HG03342 (cell line): ENCODE data around the gene GALT.
A peak's percentile ranks its signal among the peaks of the same experiment; 100 is the strongest.
"Not testable (repeated sequence)": the region's sequence is repeated elsewhere in the genome, so short reads cannot be mapped to it uniquely, and the experiment has no call there.

Experiments
- ATAC-seq: cut with Tn5 transposase; IDR thresholded peaks from one replicate; pipeline ENCODE4 v1.9.1; 2021; ENCODE audit warnings: mild to moderate bottlenecking, moderate library complexity; ENCODE audit not compliant: unreplicated experiment

The GALT gene

DNA sequence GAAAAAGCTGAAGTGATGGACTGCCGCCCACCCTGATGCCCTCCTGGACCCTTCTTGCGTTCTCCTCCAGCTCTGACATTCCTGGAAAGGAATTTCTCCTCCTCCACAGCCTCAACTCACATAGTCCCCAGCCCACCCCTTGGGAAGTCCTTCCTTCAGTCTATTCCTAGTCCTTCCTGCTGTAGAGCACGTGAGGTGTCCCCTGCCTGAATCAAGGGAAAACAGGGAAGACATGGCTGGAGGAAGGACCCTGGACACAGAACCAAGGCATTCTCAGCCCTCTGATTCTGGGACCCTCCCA, 21.3 kb upstream of the GALT start:
- no peak for ATAC-seq

DNA sequence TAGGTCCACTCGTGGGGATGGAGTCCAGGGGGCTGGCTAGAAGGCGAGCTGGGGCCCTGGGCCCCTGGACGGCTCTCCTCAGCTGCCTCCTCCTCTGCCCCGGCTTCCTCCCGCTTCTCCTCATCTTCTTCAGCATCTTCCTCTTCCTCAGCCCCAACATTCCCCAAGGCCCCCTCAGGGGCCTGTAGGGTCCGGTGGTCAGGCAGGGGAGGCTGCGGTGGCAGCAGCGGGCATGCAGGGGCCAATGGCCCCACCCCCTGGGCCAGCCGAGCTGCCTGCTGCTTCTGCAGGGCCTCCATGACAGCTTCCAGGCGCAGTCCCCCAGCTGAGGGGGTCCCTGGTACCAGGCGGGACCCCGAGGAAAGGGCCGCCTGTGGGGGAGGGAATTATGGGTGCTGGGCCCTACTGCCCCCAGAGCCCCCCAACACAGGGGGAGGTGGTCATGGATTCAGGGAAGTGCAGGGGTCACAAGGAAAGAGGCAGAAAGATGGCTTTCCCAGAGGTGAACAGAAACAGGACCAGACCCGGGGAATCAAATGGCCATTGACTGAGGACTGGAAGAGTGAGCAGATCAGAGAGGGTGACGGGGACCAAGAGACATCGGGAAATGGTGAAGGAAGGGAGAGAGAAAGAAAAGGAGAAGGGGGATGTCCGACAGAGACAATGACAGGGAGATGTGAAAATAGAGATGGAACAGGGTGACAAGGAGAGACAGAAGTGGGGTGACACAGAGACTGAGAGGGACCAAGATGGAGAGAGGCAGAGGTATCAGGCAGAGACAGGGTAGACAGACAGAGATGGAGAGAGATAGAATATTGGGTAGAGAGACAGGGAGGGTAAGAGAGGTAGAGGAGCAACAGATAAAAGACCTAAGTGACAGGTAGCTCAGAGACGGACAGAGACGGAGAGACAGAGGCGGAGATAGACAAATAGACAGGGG, 18.5 kb upstream of the GALT start:
- no peak for ATAC-seq

DNA sequence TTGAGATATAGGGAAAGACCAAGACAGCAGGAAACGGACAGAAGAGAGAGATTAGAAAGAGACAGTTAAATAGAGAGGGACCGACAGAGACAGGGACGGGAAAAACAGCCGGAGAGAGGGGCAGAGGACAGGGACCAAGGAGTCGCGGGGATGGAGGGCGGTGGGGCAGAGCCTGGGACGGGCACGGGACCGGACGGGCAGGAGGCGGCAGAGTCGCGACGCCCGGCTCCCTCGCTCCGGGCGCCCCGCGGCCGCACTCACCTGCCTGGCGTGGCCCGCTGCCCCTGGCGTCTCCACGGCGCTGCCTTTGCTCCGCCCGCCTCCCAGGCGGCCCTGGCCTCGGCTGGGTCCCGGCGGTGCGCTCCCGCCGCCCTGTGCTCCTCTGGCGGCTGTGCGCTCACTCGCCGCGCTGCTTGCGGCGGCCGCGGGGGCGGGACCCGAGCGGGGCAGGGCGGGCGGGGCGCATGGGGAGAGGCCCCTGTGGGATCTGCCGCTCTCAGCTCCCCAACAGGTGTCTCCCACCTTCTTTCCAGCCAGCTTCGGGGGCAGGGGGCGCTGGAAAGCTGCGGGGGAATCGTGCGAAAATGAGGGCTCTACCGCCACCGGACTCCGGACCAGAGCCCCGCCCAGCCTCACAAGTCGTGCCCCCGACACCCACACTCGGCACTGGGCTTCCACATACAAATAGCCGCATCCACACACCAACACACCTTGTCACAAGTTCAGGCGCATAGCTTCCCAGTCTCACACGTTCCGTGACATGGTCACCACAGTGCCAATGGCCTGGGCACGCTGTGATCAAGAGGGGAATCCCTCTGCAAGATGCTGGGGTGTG, 17.6 kb upstream of the GALT start, which contains the start of gene ARID3C:
ARID3C (minus strand) TSS at position 411 of the 835 bp plus-strand sequence. CDS start 1,052 bp downstream, outside the sequence.
- no peak for ATAC-seq

DNA sequence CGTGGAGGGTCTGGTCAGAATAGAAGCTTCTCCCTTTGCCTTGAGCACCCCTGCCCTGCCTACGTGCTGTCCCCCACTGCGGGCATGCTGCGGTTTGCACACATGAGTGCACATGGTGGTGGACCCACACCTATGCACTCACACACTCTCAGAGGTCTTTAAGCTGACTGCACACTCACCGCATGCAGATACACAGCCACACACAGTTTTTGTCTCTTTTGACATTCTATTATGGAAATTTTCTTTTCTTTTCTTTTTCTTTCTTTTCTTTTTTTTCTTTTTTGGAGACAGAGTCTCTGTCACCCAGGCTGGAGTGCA, 17.0 kb upstream of the GALT start:
- ATAC-seq, result no peak

DNA sequence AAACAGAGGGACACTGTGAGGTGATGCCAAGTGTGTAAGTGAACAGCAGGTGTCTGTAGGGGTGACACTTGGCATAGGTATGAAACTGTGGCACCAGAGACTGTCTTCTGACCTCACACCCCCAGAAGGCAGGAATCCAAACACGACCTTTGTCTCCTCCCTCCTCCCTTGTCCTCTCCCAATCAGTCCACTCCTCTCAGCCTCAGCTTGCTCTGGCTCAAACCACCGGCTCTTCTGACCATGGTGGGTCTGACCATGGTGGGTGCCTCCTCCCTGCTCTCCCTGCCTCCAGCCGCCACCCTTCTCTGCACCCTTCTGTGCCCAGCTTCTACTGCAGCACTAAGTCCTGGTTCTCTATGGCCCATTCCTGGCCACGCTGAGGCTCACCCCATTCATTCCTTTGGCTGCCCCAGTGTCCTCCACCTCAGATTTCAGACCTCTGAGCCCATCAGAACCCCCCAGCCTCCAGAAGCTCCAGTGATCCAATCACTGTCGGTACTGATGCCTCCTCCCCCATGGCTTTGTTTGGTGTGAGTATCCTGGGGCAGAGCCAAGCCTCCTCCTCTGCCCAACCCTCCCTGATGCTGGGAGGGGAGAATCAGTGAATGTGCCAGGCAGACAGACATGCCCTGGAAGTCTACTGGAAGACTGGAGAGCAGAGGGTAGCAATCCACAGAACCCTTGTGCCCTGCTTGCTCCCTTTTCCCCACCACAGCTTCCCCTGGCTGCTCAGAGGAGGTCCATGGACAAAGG, 15.9 kb upstream of the GALT start:
- no peak for ATAC-seq

DNA sequence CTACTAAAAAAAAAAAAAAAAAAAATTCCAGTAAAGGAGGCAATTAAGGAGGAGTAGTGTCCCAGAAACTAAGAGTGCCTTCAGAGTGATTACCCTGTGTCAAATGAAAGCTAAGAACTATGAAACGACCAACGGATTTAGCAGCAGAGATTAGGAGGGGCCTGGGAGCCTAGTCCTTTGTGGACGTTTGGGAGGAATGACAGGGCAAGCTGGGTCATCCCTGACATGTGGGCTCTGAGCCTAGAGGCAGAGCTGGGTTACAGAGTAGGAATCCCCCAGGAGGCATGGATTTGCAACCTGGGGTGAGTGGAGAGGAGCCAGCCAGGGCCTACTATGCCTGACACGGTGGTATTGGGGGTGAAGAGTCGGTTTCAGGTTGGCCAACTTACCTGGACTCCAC, 13.3 kb upstream of the GALT start:
- ATAC-seq, result no peak

DNA sequence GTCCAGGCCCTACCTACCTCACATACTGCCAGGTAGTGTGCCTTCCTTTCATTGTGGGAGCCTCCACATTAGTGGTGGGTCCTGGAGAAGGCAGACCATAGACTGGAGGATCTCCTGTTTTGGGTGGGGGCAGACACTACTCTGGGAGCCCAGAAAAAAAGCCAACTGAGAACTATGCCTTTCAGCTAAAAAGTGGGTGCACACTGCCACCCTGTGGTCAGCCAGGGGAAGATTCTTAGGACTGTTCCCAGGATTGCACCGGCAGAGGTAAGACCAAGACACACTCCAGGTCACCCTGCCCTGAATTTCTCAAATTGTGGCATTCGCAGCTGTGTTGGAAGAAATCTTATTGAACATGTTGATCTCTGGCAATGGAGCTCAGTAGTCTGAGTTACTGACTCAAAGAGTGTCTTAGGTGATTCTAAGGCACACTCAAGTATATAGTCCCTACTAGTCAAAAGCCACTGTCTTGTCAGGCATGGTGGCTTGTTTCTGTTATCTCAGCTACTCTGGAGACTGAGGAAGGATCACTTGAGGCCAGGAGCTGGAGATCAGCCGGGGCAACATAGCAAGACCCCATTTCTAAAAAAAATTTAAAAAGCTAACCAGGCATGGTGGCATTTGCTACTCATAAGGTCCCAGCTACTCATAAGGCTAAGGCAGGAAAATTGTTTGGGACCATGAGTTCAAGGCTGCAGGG, 12.5 kb upstream of the GALT start:
- no peak for ATAC-seq

DNA sequence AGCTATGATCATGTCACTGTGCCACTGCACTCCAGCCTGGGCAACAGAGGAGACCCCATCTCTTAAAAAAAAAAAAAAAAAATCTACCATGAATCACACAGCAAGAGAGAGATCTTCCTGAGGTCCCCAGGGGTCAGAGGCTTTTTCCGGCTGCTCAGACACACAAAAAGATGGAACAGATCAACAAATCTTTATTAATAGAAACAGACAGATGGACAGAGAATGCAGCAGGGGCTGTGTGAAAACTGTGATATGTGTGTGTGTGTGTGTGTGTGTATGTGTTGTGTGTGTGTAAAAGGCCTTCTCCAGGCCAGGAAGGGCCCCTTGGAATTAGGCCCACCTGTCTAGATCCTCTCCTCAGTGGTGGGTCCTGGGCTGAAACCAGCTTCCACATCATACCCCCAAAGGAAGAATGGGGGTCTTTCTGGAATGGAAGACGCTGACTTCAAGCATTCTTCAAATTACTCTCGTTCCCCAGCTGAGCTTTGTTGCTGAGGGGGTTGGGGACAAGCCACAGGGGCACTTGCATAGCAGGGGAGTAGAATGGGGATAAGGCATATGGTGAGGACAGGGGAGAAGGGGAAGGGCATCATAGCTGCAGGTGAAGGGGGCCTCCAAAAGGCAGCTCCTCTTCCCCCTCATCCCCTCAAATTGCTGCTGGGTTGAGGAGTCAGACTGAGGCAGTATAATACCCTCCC, 11.8 kb upstream of the GALT start:
- no peak for ATAC-seq

DNA sequence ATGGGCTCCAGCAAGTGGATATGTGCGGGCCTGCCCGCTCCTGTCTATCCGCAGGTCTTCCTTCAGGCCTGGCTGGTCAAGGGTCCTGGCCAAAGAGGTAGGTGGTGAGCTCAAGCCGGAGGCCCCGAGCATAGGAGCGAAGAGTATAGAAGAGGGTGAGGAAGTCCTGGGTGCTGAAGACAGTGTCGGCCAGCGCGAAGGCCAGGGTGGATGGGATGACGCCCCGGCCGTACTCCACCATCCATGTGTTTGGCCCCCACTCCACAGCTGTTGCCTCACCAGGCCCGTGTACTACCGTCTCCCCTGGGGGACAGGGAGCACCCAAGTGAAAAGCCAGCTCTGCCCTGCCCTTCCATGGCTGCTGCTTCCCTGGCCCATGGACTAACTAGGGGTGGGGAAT, 10.9 kb upstream of the GALT start:
- no peak for ATAC-seq

DNA sequence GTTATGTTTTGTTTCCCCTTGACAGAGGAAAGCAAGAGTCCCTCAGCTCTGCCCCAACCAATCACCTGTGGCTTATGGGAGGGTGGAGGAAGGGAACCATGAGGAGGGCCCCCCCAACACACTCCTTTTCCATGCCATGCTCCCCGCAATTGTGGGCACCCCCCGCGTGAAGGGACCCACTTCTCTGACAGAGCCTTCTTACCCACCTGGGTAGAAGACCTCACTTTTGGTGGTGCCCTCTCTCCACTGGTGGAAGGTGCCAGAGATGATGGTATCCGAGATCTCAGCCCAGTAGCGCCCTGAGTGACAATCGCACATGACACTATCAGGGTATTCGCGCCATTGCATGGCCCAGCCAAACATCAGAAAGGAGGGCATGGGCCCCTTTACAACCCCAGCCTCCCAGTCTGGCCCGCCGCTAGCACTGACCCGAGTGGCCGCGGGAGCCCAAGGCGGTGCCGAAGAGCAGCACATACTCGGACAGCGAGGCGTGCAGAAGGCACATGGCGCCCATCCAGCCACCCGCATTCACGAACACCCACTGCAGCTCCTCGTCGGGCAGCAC, 9.6 kb upstream of the GALT start:
- no peak for ATAC-seq

DNA sequence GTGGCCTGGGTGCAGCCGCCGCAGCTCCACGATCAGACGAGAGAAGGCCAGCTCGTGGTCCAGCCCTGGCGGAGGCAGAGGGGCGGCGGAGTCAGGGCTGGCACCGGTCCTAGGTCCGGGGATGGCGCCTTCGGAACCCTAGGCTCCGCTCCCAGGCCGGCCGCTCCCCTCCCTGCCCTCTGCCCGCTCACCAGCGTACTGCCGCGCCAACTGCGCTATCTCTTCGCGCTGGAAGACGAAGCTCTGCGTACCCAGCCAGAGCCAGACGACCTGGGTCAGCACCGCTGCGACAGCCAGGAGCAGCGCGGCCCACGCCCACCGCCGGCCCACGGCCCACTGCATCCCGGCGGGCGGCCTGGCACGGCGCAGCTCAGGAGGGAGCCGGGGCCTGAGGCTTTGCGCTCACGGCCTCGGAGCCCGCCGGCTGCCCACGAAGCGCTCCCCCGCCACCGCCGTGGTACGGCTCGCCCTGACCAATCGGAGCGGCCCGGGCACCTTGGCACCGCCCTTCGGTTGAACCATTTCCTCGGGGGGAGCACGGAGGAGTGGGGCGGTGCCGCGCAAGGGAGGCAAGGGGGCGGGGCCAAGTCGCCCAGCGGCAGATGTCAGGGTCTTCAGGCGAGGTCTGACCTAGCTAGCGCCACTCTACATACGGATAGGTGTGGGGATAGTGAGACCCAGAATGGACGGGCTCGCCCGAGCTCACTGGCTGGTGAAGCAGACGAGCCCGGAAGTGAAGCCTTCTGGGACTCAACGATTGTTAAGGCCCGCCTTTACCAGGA, 8.9 kb upstream of the GALT start, which contains the start of gene SIGMAR1:
SIGMAR1 (minus strand) TSS at position 432 of the 782 bp plus-strand sequence; CDS start at position 342, 90 bp downstream.
- peak; percentile 85 for ATAC-seq

DNA sequence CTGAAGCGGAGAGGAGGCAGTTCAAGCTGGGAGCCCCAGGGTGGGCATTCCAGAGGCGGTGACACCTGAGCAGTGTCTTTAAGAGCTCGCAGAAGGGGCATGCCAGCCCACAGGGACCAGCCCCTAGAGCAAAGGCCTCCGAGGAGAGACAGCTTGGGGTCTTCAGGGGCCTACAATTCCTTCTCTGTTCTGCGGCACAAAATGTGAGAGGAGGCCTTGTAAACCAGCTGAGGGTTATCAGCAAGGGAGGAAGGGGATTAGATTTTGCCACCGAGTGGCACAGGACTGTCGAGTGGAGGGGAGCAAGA, 8.4 kb upstream of the GALT start:
- ATAC-seq, result no peak

DNA sequence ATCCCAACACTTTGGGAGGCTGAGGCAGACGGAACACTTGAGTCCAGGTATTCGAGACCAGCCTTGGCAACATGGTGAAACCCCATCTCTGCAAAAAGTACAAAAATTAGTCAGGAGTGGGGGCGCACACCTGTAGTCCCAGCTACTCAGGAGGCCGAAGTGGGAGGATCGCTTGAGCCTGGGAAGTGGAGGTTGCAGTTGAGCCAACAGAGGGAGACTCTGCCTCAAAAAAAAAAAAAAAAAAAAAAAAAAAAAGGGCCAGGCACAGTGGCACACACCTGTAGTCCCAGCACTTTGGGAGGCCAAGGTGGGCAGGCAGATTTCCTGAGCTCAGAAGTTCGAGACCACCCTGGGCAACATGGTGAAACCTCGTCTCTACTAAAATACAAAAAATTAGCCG, 7.2 kb upstream of the GALT start:
- ATAC-seq, result not testable (repeated sequence)

DNA sequence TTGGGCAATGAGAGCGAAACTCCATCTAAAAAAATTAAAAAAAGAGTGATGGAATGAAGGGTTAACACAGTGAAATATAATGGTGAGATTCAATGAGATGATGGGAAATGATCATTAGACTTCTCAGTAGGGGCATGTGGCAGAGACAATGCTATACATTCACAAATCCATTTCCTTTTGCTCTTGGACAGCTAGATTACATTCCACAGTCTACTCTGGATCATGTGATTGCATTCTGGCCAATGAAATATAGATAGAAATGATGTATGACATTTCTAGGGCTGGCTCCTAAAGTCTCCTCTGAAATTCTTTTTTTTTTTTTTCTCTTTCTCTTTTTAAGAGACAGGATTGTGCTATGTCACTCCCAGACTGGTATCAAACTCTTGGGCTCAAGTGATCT, 3.8 kb upstream of the GALT start:
- ATAC-seq, result no peak

DNA sequence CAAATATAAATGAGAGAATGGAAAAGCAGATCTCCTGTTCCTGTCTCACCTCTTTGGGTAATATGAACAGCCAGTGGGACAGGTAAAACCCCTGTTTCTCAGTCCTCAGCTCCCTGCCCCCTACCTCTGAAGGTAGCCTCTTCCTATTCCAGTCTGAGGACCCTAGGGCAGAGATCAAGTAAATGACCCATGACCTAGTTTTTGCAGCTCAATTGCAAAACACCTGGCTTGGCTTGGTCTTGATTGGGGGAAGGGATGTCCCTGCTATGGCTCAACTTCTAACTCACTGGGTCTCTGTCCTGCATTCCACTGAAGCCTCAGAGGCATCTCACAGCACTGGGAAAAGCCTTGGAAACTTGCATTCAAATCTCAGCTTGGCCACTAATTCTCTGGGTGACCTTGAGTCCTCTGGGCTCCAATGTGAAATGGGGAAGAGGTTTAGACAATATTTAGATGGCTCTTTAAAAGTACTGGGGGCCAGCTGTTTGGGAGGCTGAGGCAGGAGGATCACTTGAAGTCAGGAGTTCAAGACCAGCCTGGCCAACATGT, 1.6 kb upstream of the GALT start:
- no peak for ATAC-seq

DNA sequence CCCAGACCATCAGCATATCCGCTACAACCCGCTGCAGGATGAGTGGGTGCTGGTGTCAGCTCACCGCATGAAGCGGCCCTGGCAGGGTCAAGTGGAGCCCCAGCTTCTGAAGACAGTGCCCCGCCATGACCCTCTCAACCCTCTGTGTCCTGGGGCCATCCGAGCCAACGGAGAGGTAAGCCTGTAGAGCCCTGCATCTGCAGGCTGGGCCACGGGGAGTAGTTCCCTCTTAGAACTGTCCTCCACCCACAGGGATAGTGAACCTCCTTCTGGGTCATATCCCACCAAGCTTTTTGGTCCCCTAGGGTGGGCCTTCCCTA, 569 bp downstream of the GALT start:
- no peak for ATAC-seq

DNA sequence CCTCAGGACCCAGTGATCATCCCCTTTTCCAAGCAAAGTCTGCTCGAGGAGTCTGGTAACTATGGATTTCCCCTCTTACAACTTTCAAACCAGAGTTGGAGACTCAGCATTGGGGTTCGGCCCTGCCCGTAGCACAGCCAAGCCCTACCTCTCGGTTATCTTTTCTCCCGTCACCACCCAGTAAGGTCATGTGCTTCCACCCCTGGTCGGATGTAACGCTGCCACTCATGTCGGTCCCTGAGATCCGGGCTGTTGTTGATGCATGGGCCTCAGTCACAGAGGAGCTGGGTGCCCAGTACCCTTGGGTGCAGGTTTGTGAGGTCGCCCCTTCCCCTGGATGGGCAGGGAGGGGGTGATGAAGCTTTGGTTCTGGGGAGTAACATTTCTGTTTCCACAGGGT, 1.2 kb downstream of the GALT start:
- ATAC-seq, result no peak

DNA sequence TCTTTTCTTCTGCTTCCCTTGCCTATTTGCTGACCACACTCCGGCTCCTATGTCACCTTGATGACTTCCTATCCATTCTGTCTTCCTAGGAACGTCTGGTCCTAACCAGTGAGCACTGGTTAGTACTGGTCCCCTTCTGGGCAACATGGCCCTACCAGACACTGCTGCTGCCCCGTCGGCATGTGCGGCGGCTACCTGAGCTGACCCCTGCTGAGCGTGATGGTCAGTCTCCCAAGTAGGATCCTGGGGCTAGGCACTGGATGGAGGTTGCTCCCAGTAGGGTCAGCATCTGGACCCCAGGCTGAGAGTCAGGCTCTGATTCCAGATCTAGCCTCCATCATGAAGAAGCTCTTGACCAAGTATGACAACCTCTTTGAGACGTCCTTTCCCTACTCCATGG, 2.2 kb downstream of the GALT start:
- no peak for ATAC-seq

DNA sequence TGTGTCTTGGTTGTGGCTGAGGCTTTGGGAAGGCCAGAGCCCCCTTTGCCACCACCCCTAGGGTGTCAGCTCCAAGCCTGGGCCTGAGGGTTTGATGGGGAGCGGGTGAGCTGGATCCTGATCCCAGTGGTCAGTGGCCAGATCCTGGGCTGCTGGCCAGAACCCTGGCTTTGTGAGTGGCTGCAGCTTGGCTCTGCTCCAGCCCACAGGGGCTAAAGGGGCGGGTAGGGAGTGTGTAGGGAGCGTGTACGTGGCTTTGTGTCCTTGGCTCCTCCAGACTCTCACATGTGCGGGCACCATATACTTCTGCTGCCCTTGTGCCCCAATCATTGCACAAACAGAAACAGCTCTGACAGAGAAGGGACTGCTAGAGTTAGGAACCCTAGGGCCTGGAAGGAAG, 4.3 kb downstream of the GALT start:
- no peak for ATAC-seq
